Mesendoderm (in vitro differentiated cells): ENCODE measurements around the gene CPSF7. TPM values are rescaled to one million over a fixed set of nuclear protein-coding genes. Genes with fewer than 3 reads are reported as not detected.

Experiments used
- DNase-seq: peaks from one replicate; pipeline ENCODE4 v3.0.0; 2013
- H2AK5ac ChIP-seq: 2 replicates; pipeline ENCODE4 v1.6.1; 2013; ENCODE audit warnings: low read length, inconsistent platforms
- H2BK120ac ChIP-seq: 2 replicates; pipeline ENCODE4 v1.6.1; 2013; ENCODE audit warnings: low read depth, mild to moderate bottlenecking, low read length, moderate library complexity, mixed read lengths
- H2BK15ac ChIP-seq: replicated peaks from 2 replicates; pipeline ENCODE4 v1.6.1; 2013; ENCODE audit warnings: low read depth, mild to moderate bottlenecking, moderate library complexity
- H2BK5ac ChIP-seq: 2 replicates; pipeline ENCODE4 v1.6.1; 2013; ENCODE audit warnings: low read length, inconsistent platforms
- H3K18ac ChIP-seq: 2 replicates; pipeline ENCODE4 v1.6.1; 2013; ENCODE audit warnings: mild to moderate bottlenecking, low read length, mixed read lengths
- H3K23ac ChIP-seq: one replicate; pipeline ENCODE4 v1.6.1; 2013; ENCODE audit warnings: low read length
- H3K27ac ChIP-seq: 2 replicates; pipeline ENCODE4 v1.5.1; 2013; ENCODE audit warnings: low read depth, mild to moderate bottlenecking, inconsistent platforms, low read length, moderate library complexity
- H3K27me3 ChIP-seq: 2 replicates; pipeline ENCODE4 v1.6.1; 2013; ENCODE audit warnings: low read length, control low read depth, mild to moderate bottlenecking, inconsistent platforms; ENCODE audit not compliant: insufficient read depth, poor library complexity
- H3K36me3 ChIP-seq: 2 replicates; pipeline ENCODE4 v1.6.1; 2013; ENCODE audit warnings: low read length, inconsistent platforms; ENCODE audit not compliant: control insufficient read depth, insufficient read depth
- H3K4ac ChIP-seq: one replicate; pipeline ENCODE4 v1.6.1; 2013; ENCODE audit warnings: low read depth, mild to moderate bottlenecking, low read length, moderate library complexity
- H3K4me1 ChIP-seq: 2 replicates; pipeline ENCODE4 v1.6.1; 2013; ENCODE audit warnings: low read depth, low read length, inconsistent platforms; ENCODE audit not compliant: control insufficient read depth
- H3K4me2 ChIP-seq: 2 replicates; pipeline ENCODE4 v1.6.1; 2013; ENCODE audit warnings: low read length
- H3K4me3 ChIP-seq: 2 replicates; pipeline ENCODE4 v1.5.1; 2013; ENCODE audit warnings: mild to moderate bottlenecking, low read length
- H3K56ac ChIP-seq: one replicate; pipeline ENCODE4 v1.6.1; 2013; ENCODE audit warnings: low read length
- H3K79me1 ChIP-seq: 2 replicates; pipeline ENCODE4 v1.6.1; 2013; ENCODE audit warnings: low read length, inconsistent platforms
- H3K79me2 ChIP-seq: 2 replicates; pipeline ENCODE4 v1.6.1; 2013; ENCODE audit warnings: mild to moderate bottlenecking, low read length; ENCODE audit not compliant: control insufficient read depth, insufficient read depth
- H3K9ac ChIP-seq: 2 replicates; pipeline ENCODE4 v1.6.1; 2013; ENCODE audit warnings: low read length, inconsistent platforms
- H4K5ac ChIP-seq: one replicate; pipeline ENCODE4 v1.6.1; 2013; ENCODE audit warnings: low read length
- H4K8ac ChIP-seq: one replicate; pipeline ENCODE4 v1.6.1; 2013; ENCODE audit warnings: low read depth, mild to moderate bottlenecking, control low read depth, low read length, moderate library complexity
- WGBS: extraction: QIAGEN DNeasy Blood & Tissue Kit; methylation state at CpG from one replicate; pipeline ENCODE4 v1.1.7; 2013; ENCODE audit warnings: low lambda C conversion rate, missing lambda C conversion rate; ENCODE audit not compliant: insufficient coverage; ENCODE audit errors: extremely low coverage; 5-methylcytosine and 5-hydroxymethylcytosine counted together
- polyA plus RNA-seq, 2 experiments: library from polyadenylated mRNA; stranded (reverse); fragments of 200-250 nt; gene quantifications; one replicate each; pipeline ENCODE4 v1.2.3, GENCODE V29; 2013

Gene CPSF7, protein sequence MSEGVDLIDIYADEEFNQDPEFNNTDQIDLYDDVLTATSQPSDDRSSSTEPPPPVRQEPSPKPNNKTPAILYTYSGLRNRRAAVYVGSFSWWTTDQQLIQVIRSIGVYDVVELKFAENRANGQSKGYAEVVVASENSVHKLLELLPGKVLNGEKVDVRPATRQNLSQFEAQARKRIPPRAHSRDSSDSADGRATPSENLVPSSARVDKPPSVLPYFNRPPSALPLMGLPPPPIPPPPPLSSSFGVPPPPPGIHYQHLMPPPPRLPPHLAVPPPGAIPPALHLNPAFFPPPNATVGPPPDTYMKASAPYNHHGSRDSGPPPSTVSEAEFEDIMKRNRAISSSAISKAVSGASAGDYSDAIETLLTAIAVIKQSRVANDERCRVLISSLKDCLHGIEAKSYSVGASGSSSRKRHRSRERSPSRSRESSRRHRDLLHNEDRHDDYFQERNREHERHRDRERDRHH
- polyA plus RNA-seq (2013, experiment 1 of 2): 123 TPM
- polyA plus RNA-seq (2013, experiment 2 of 2): 125 TPM

DNA sequence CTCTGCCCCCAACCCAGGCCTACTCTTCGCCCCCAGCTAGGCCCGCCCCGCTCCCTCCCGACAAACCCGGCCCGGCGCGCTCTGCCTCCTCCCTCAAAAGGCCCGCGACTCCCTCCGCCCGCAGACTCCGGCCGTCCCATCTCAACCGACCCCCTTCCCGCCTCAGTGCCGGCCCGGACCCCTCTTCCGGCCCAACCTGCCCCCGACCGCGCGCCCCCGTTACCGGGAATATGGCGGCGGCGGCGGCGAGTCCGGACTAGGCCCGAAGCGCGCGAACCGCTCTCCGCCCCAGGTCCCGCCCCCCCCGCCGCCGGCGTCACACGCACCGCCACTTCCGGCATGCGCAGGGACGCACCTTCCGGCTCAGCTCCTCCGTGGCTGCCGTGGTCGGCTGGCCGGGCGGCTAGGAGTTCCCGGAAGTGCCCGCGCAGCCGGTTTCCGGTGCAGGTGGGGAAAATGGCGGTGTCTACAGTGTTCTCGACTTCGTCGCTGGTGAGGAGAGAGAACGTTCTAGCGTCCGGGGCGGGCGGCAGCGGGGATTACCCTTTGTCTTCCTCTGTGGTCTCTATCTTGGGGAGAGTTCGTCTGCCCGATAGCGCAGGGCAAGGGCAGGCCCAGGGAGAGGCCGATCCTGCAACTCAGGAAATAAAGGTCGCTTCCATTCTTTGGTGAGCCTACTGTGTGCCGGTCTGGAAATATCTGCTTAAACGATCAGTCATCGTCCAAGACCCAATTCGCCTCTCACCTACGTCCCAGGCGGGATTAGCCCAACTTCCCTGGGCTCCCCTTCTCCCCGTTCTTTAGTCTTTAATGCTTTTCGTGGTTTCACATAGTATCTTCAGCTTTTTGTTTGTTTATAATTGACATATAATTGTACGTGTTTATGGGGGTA is at the start of gene CPSF7, which contains the start of gene SDHAF2:
TSS of gene CPSF7 (minus strand) at position 285 of the 892 bp plus-strand sequence. CDS start 740 bp downstream, outside the sequence.
TSS of gene SDHAF2 (plus strand) at position 434 of the 892 bp plus-strand sequence. CDS start at position 457, 23 bp downstream.
- H2AK5ac ChIP-seq: peak within 1 kb of the TSS; percentile 94
- no peaks in the 10 kb centered on the region for H3K4me1 ChIP-seq
- H3K23ac ChIP-seq: no peak within 1 kb of the TSS
- H3K79me2 ChIP-seq: peaks cover 52% of the 10 kb centered on the region
- H2BK120ac ChIP-seq: no peak within 1 kb of the TSS
- H3K4me3 ChIP-seq: peak within 1 kb of the TSS; percentile 100
- DNase-seq: peak; percentile 98
- peak within 1 kb of the TSS; percentile 99 for H3K27ac ChIP-seq
- peak within 1 kb of the TSS; percentile 100 for H4K5ac ChIP-seq
- no peaks in the 10 kb centered on the region for H3K27me3 ChIP-seq
- H3K79me1 ChIP-seq: peaks cover 16% of the 10 kb centered on the region
- peak within 1 kb of the TSS; percentile 98 for H3K4me2 ChIP-seq
- no peak within 1 kb of the TSS for H2BK15ac ChIP-seq
- H3K36me3 ChIP-seq: peaks cover 9% of the 10 kb centered on the region
- peak within 1 kb of the TSS; percentile 85 for H2BK5ac ChIP-seq
- WGBS: no CpG with 5 or more reads among the region's 82 CpGs
- H3K4ac ChIP-seq: peak within 1 kb of the TSS; percentile 95
- peak within 1 kb of the TSS; percentile 100 for H4K8ac ChIP-seq
- H3K9ac ChIP-seq: peak within 1 kb of the TSS; percentile 100
- peak within 1 kb of the TSS; percentile 100 for H3K56ac ChIP-seq
- H3K18ac ChIP-seq: peak within 1 kb of the TSS; percentile 96

GRCh38 chr11:61477727-61478148 is 48.0 kb upstream of the CPSF7 start:
- H3K36me3 ChIP-seq: no peaks in the 10 kb centered on the region
- H2AK5ac ChIP-seq: no peak overlapping the region
- H3K9ac ChIP-seq: no peak overlapping the region
- H2BK5ac ChIP-seq: no peak overlapping the region
- no peak overlapping the region for H4K5ac ChIP-seq
- no peak overlapping the region for H3K23ac ChIP-seq
- H3K27ac ChIP-seq: no peak overlapping the region
- no peaks in the 10 kb centered on the region for H3K79me2 ChIP-seq
- no peak overlapping the region for H3K56ac ChIP-seq
- H3K18ac ChIP-seq: no peak overlapping the region
- H3K4me2 ChIP-seq: no peak overlapping the region
- H3K27me3 ChIP-seq: no peaks in the 10 kb centered on the region
- peak; percentile 52 for DNase-seq
- H3K79me1 ChIP-seq: no peaks in the 10 kb centered on the region
- no peak overlapping the region for H4K8ac ChIP-seq
- no peak overlapping the region for H2BK15ac ChIP-seq
- no peak overlapping the region for H2BK120ac ChIP-seq
- no peak overlapping the region for H3K4me3 ChIP-seq
- H3K4ac ChIP-seq: no peak overlapping the region
- no peaks in the 10 kb centered on the region for H3K4me1 ChIP-seq
- WGBS: no CpG with 5 or more reads among the region's 18 CpGs

DNA sequence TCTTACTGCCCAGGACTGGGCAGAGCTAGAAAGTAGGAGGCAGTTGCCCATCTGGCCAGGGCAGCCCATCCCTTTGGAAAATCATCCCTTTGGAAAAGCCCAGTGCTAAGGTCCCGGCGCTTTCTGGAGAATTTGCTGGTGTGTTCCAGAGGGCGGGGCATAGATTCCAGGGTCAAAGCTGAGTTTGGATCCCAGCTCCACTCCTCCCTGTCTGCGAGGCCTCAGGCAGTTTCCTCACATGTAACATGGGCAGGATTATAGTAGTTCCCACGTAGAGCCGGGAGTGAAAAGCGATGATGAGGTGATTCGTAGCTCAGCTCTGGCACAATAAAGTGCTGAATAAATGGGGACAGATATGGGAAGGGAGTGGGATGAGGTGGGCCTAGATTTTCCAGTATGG is 47.4 kb upstream of the CPSF7 start:
- no peak overlapping the region for H2AK5ac ChIP-seq
- H4K5ac ChIP-seq: no peak overlapping the region
- no peaks in the 10 kb centered on the region for H3K4me1 ChIP-seq
- no peak overlapping the region for H3K9ac ChIP-seq
- H3K18ac ChIP-seq: no peak overlapping the region
- no peak overlapping the region for H2BK120ac ChIP-seq
- WGBS: no CpG with 5 or more reads among the region's 8 CpGs
- no peak overlapping the region for H2BK5ac ChIP-seq
- no peaks in the 10 kb centered on the region for H3K27me3 ChIP-seq
- H3K36me3 ChIP-seq: no peaks in the 10 kb centered on the region
- H3K23ac ChIP-seq: no peak overlapping the region
- H3K4me3 ChIP-seq: no peak overlapping the region
- H3K27ac ChIP-seq: no peak overlapping the region
- H3K79me1 ChIP-seq: no peaks in the 10 kb centered on the region
- no peak overlapping the region for H4K8ac ChIP-seq
- no peak overlapping the region for H3K4me2 ChIP-seq
- H2BK15ac ChIP-seq: no peak overlapping the region
- DNase-seq: no peak
- no peak overlapping the region for H3K4ac ChIP-seq
- H3K56ac ChIP-seq: no peak overlapping the region
- H3K79me2 ChIP-seq: no peaks in the 10 kb centered on the region

- H2BK5ac ChIP-seq: no peak overlapping the region
Measured at GRCh38 chr11:61476371-61476770, 46.6 kb upstream of the CPSF7 start.

GRCh38 chr11:61475433-61475832 is 45.7 kb upstream of the CPSF7 start:
- Histone ChIP-seq H3K27ac (no peak overlapping the region), H3K79me2 (no peaks in the 10 kb centered on the region), H3K23ac (no peak overlapping the region), H3K27me3 (no peaks in the 10 kb centered on the region), H2AK5ac (no peak overlapping the region), H2BK120ac (no peak overlapping the region), H3K4me1 (no peaks in the 10 kb centered on the region), H3K56ac (no peak overlapping the region), H3K4ac (no peak overlapping the region), H4K5ac (no peak overlapping the region), H3K79me1 (no peaks in the 10 kb centered on the region), H2BK5ac (no peak overlapping the region), H3K9ac (no peak overlapping the region), H2BK15ac (no peak overlapping the region), H3K36me3 (no peaks in the 10 kb centered on the region), H3K4me3 (no peak overlapping the region), H3K4me2 (no peak overlapping the region), H3K18ac (no peak overlapping the region), H4K8ac (no peak overlapping the region)
- DNase-seq: no peak
- no CpG with 5 or more reads among the region's 1 CpG for WGBS

More at GRCh38 chr11:61476371-61476770, 46.6 kb upstream of the CPSF7 start:
- H2BK120ac ChIP-seq: no peak overlapping the region
- H3K23ac ChIP-seq: no peak overlapping the region
- H3K18ac ChIP-seq: no peak overlapping the region
- H3K4me2 ChIP-seq: no peak overlapping the region
- no peak overlapping the region for H3K4me3 ChIP-seq
- no peak for DNase-seq
- H3K79me2 ChIP-seq: no peaks in the 10 kb centered on the region
- no peak overlapping the region for H3K9ac ChIP-seq
- WGBS: no CpG with 5 or more reads among the region's 3 CpGs
- no peak overlapping the region for H4K8ac ChIP-seq
- no peak overlapping the region for H3K56ac ChIP-seq
- H3K27ac ChIP-seq: no peak overlapping the region
- H3K27me3 ChIP-seq: no peaks in the 10 kb centered on the region
- no peak overlapping the region for H4K5ac ChIP-seq
- H2BK15ac ChIP-seq: no peak overlapping the region
- H3K79me1 ChIP-seq: no peaks in the 10 kb centered on the region
- H3K4ac ChIP-seq: no peak overlapping the region
- H2AK5ac ChIP-seq: no peak overlapping the region
- H3K4me1 ChIP-seq: no peaks in the 10 kb centered on the region
- H3K36me3 ChIP-seq: no peaks in the 10 kb centered on the region
